HG03565 (cell line): ENCODE data around the gene RAB43.
"Not testable (repeated sequence)": the region's sequence is repeated elsewhere in the genome, so short reads cannot be mapped to it uniquely, and the experiment has no call there.

Experiments used
- ATAC-seq: cut with Tn5 transposase; IDR thresholded peaks from one replicate; pipeline ENCODE4 v1.9.1; 2021; ENCODE audit warnings: mild to moderate bottlenecking, moderate library complexity; ENCODE audit not compliant: unreplicated experiment

RAB43 gene

GRCh38 chr3:129122412-129123011 is 908 bp upstream of the RAB43 start:
- ATAC-seq: no peak

- ATAC-seq: peak; percentile 8
Observed at GRCh38 chr3:129121016-129121791, 400 bp downstream of the RAB43 start.

GRCh38 chr3:129120254-129121004 is 1.2 kb downstream of the RAB43 start:
- ATAC-seq: peak; percentile 62

DNA sequence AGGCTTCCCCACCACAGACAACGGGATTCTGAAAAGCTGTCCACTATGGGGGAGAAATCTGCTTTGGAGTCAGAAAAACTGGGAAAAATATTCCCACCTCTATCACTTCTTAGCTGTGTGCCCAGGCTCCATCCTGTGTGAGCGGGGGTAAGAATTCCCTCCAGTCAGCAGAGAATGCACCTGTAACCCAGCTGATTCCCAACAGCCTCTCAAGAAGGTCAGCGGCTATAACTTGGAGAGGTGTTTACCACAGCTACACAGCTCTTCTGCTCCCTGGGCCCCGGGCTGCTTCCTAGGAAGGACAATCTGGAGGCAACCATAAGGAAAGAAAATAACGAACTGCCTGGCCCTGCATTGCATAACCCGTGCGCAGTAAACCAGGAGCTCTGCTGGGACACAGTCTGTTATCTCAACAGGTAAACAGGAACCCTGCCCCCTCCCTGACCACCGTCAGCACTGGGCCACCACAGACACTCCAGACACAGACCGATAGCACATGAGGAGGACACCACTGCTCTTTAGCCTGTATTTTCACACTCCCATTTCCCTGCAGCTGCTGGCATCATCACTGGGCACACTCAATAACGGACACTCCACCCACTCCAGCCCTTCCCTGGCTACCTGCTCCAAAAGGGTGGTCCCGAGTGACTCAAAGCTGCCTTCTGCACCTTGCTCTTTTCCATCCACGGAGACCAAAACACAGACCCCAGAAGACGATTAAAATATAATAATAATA is 2.1 kb downstream of the RAB43 start:
- no peak for ATAC-seq

- ATAC-seq: no peak
Observed at GRCh38 chr3:129118745-129119144, 2.9 kb downstream of the RAB43 start.

- no peak for ATAC-seq
Observed at GRCh38 chr3:129117134-129117533, 4.5 kb downstream of the RAB43 start.

DNA sequence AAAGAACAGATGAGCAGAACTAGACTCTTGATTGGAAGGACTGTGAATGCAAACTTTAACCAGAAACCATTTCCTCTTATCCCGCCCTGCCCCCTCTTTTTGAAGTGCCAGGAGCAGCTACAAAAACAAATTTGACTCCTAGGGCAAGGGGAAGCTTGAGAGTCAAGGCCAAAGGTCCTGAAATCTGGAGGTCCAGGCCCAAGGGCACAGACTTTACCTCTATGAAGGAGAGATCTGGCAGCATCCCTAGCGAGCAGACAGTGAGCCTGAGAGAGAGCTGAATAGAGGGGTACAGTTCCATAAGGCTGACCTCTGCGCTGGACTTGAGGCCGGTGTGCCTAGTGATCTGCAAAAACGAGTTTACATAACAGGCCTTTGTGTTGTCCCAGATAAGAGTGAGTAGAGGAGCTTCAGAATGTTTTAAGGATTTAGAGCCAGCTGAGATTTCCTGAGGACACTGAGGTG is 5.1 kb downstream of the RAB43 start:
- ATAC-seq: no peak

DNA sequence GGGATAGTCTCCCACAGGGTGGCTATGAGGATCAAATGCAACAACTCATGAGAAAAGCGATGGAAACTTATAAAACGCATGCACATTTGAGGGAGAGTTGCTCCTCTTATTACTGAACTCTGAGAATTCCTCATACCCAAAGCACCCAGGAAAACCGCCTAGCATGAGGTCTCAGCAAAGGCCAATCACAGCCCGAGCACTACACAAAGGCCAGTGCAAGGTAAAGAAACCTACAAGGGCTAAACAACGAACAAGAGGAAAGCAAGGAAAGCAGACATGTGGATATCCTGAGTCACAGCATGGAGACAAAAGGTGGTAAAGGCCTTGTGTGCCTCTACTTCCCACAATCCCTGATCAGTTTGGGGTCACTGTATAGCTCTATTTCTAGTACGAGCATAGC is 7.1 kb downstream of the RAB43 start:
- no peak for ATAC-seq

GRCh38 chr3:129112308-129113052 is 9.1 kb downstream of the RAB43 start:
- no peak for ATAC-seq

DNA sequence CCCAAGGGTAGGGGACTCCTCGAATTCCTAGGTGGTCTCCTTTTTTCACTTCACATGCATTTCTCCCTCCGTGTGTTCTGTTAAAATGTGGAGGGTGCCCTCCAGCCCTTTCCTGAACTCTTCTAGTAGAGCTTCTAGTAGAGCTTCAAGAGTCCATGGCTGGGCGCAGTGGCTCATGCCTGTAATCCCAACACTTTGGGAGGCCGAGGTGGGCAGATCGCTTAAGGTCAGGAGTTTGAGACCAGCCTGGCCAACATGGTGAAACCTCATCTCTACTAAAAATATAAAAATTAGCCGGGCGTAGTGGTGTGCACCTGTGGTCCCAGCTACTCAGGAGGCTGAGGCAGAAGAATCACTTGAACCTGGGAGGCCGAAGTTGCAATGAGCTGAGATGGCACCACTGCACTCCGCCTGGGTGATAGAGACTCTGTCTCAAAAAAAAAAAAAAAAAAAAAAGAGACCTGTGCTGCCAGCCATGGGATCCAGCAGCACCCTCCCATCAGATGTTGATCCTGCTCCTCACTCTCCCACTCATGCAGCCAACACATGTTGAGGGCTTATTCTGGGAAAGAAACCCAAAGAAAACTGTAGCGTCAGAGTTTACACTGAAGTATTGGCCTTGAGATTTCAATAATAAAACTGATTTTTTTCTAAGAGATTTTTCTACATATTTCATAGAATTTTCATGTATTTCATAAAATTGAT is 10.4 kb downstream of the RAB43 start:
- not testable (repeated sequence) for ATAC-seq

DNA sequence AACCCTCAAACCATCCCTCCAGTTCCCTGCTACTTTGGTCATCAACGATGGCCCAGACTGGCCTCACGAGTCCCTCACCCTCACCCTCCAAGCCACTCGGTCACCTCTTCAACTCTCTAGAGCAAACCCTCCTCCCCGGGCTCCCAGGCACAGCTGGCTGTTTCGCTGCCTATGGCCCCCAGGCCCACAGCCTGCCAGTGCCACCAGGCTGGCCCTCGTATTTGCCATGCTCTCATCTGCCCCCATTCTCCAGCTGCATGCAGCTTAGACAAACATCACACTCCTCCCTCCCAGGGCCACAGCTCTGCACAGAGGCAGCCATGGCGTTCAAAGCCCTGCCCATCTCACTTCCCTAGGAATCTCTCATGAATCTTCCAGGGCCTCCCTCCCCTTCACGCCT is 13.8 kb downstream of the RAB43 start:
- no peak for ATAC-seq

- no peak for ATAC-seq
Observed at GRCh38 chr3:129106866-129107565, 14.6 kb downstream of the RAB43 start.

- no peak for ATAC-seq
Observed at GRCh38 chr3:129106320-129106719, 15.3 kb downstream of the RAB43 start.

- no peak for ATAC-seq
Observed at GRCh38 chr3:129105862-129106261, 15.7 kb downstream of the RAB43 start.

DNA sequence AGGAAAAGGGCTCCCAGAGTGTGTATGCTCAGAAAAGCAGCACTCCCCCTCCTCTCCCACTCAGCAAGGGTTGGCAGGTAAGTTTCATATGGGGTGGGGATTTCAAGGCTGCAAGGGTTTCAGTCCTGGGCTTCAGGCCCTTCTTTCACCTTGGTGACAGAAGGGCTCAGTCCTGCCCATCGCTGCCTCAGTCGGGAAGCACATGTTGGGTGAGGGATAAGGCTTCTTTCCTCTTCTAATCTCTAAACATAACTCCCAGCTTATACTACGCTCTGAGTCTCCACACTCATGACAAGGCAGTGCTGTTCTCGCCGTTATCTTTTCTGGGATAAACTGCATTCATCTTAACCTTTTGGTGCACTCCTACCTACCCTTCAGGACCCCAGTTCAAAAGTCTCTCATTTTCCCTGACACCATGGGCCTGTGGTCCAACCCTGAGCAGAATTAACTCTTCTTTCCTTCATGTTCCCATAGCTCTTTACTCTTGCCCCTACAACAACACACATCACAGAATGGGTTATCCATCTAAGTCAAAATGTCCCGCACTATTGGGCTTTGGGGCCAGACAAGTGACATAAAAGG is 17.0 kb downstream of the RAB43 start:
- no peak for ATAC-seq

DNA sequence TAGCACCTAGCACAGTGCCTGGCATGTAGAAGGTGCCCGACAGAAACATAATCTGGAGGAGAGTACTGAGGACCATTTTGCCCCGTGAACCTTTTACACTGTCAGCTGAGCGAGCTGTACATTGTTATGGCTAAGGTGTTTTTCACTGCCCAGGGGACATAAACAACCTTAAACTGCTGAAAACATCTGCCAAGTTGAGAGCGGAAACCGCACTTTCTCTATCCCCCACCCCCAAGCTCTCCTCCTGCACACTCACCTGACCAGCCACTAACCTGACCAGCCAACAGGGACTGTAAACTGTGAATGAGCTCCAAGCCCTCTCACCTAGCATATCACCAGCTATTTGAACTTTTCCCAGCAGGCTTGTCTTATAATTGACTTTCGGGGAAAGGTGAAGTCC is 17.6 kb downstream of the RAB43 start:
- no peak for ATAC-seq

DNA sequence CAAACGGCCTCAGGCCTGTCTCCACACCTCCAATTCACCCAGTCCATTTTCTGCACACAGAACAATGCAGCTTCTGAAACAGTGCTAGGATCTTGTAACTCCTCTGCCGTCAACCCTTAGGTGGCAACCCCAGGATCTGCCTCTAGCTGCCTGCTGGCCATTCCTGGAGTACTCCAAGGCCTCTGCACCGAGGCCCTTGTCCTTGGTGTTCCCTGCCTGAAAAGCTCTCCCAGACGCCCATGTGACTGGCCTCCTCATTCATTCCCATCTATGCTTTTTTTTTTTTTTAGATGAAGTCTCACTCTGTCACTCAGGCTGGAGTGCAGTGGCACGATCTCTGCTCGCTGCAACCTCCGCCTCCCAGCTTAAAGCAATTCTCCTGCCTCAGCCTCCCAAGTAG is 18.3 kb downstream of the RAB43 start:
- ATAC-seq: no peak

GRCh38 chr3:129101370-129102138 is 20.1 kb downstream of the RAB43 start:
- no peak for ATAC-seq
